Activated CD4-positive, alpha-beta T cell treated with anti-CD3 and anti-CD28 coated beads, Interleukin-2, amount 50 U/mL, for 4 hours (primary cell): ENCODE measurements around the gene TEX26.

ENCODE experiments used
- DNase-seq, 2 experiments: peaks; one replicate each; pipeline ENCODE4 v3.0.0-alpha.2; 2020

TEX26 gene

GRCh38 chr13:30982506-30982905, 50.0 kb downstream of the TEX26 start:
- no peak for DNase-seq

GRCh38 chr13:30982906-30983305, 50.5 kb downstream of the TEX26 start:
- DNase-seq, result no peak

- no peak for DNase-seq
Measured at GRCh38 chr13:30983431-30983830, 51.0 kb downstream of the TEX26 start.

GRCh38 chr13:30984620-30985019, 52.2 kb downstream of the TEX26 start:
- no peak for DNase-seq

- DNase-seq, result no peak
Measured at GRCh38 chr13:30985637-30986205, 53.3 kb downstream of the TEX26 start.

- no peak for DNase-seq
Measured at GRCh38 chr13:30991184-30991583, 58.7 kb downstream of the TEX26 start.

- DNase-seq, result no peak
Measured at GRCh38 chr13:30991922-30992321, 59.5 kb downstream of the TEX26 start.

- no peak for DNase-seq
Measured at GRCh38 chr13:30995331-30995730, 62.9 kb downstream of the TEX26 start.

- no peak for DNase-seq
Measured at GRCh38 chr13:30997697-30998096, 65.2 kb downstream of the TEX26 start.

- DNase-seq, result no peak
Measured at GRCh38 chr13:30998136-30999088, 66.0 kb downstream of the TEX26 start.

- DNase-seq, result no peak
Measured at GRCh38 chr13:31000889-31001288, 68.4 kb downstream of the TEX26 start.

- DNase-seq, result no peak
Measured at GRCh38 chr13:31001647-31002046, 69.2 kb downstream of the TEX26 start.

- no peak for DNase-seq
Measured at GRCh38 chr13:31005066-31005465, 72.6 kb downstream of the TEX26 start.

GRCh38 chr13:31007417-31007816, 75.0 kb downstream of the TEX26 start:
- DNase-seq, result no peak

- DNase-seq, result no peak
Measured at GRCh38 chr13:31008400-31009115, 76.1 kb downstream of the TEX26 start.

- DNase-seq, result no peak
Measured at GRCh38 chr13:31009166-31009565, 76.7 kb downstream of the TEX26 start.

- DNase-seq, result no peak
Measured at GRCh38 chr13:31010296-31010695, 77.8 kb downstream of the TEX26 start.

GRCh38 chr13:31011193-31011860, 78.9 kb downstream of the TEX26 start:
- DNase-seq, result no peak

GRCh38 chr13:31011901-31012654, 79.6 kb downstream of the TEX26 start:
- no peak for DNase-seq

- DNase-seq, result no peak
Measured at GRCh38 chr13:31012655-31013024, 80.2 kb downstream of the TEX26 start.

- no peak for DNase-seq
Measured at GRCh38 chr13:31014456-31014855, 82.0 kb downstream of the TEX26 start.

- DNase-seq, result no peak
Measured at GRCh38 chr13:31015199-31015598, 82.7 kb downstream of the TEX26 start.
